GM21825 (cell line): Measurements from ENCODE around the gene RNF20.
"Not testable (repeated sequence)": the region's sequence is repeated elsewhere in the genome, so short reads cannot be mapped to it uniquely, and the experiment has no call there.

Experiments used
- ATAC-seq: cut with Tn5 transposase; IDR thresholded peaks from one replicate; pipeline ENCODE4 v1.9.1; 2021; ENCODE audit warnings: mild to moderate bottlenecking, moderate library complexity; ENCODE audit not compliant: unreplicated experiment

Gene RNF20

GRCh38 chr9:101587332-101588043 lies 53.8 kb downstream of the RNF20 start:
- no peak for ATAC-seq

- not testable (repeated sequence) for ATAC-seq
These were observed 56.4 kb downstream of the RNF20 start for GRCh38 chr9:101590074-101590473.

DNA sequence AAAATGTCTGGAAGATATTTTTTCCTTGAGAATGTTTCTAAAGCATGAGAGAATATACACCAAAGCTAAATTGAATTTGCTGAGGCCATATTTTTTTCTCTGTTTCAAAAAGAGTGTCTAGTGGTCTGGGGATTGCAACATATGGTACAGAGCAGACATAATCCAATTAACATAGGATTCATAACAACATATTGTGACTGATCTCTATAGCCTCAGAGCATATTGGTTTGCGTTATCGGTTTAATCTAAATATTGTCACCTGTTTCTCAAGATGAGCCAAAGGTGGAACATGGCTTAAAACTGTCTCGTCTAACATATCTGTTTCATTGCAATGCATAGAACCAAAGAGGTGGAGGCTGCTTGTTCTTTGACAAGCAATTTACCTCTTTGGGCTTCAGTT lies 57.2 kb downstream of the RNF20 start:
- ATAC-seq = no peak

DNA sequence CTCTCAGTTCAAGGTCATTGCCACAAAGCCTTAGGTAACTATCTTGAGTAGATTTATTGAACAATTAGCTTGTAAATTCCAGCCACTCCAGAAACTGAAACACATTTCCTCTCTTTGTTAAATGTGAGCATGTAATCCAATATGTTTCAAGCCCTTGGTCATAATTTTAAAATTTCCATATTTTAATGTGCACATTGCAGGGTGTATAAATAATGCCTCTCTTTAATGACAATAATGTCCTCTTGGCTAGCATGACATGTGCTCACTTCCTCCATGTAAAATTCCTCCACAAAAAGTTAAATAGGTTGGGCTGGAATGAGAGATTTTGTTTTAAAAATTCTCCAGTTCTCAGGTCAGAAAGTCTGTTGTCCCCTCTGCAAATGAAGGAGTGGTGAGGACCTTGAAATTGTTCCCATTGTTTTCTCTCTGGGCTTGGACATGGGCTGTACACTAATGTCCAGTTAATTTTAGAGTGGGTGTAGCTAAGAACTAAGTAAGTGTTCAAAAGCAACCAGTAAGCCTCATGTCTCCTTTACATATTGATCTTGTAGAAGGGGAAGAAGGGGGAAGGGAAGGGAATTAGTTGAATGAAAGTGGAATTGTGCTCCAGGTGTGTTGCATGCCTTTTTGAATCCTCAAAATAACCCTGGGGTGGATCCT lies 58.3 kb downstream of the RNF20 start:
- ATAC-seq = no peak

DNA sequence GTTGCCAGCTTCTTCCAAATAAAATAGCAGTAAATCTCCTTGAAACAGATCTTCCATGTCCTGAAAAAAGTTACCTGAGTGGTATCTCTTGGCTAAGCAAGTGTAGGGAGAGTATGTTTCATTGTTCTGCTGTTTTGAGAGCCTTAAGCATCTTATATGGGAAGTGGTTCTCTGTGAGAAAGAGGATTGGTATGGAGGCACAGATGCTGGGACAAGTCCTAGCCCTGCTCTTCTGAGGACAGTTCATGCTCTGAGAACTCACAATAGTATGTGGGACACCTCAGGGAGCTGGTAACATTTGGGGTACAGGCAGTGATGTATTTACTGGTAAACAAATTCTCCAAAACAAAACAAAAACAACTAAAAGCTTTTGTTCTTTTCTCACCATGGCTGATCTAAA lies 59.1 kb downstream of the RNF20 start:
- ATAC-seq = no peak

DNA sequence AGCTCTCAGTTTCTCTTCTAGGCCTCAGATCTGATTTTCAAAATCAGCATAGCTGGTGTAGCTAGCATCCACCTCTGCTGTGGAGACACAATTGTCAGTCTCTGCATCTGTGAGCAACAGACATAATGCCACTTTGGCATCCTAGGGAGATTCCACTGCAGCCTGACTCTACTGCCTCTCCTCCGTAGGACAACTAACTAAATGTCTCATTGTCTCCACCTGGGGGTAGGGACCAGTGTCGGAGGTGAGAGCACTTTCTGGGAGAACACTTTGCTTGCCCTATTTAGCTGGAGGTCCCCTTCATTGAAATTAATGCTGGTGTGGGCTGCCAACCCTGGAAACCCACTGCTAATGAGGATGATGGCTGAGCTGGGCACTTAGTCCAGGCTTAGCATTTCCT lies 59.7 kb downstream of the RNF20 start:
- ATAC-seq = no peak

- ATAC-seq = no peak
These were observed 61.1 kb downstream of the RNF20 start, which contains the start of gene PPP3R2 for GRCh38 chr9:101594796-101595195. PPP3R2 (minus strand) TSS chr9:101594969; CDS start chr9:101594921, 48 bp downstream.

GRCh38 chr9:101601904-101602765 lies 68.5 kb downstream of the RNF20 start:
- no peak for ATAC-seq

DNA sequence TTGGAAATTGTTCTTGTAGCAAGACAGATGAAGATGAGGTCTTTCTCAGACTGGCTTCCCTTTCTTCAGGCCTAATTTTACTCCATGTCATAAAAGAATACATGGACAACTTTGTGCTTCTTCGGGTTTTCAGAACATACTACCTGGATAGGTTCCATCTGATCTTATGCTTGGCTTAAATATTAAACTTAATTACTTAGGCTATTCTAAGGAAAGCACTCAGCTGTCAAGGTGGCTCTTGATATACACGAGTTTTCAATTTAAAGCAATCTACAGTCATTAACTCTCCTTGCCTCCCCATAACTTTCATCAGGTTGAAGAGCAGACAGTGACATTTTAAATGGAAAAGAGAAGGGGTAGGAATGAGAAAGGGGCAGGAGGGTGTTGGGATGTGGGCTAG lies 70.6 kb downstream of the RNF20 start:
- ATAC-seq = no peak

DNA sequence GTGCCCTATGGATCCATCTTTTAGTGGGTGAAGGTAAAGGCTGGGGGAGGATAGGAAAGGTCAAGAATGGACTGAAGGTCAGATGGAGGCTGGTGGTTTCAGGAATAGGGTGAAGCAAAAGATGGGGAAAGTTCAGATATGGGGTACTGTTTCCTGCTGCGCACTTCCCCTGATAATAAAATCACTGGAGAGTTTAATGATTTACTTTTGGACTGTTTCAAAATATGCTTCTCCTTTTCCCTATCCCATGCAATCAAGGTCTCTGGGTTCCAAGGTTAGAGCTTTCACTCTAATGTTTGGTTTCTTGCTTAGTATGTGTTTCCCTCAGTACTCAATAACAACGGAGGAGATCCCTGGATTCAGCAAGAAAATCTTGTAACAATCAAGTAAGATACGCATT lies 71.9 kb downstream of the RNF20 start:
- ATAC-seq = no peak
